Esophagus muscularis mucosa (tissue), 4 donors: ENCODE data around the gene LRRC4B.

ENCODE experiments used
- CTCF ChIP-seq, 3 experiments: fragments of 200-600 bp in 2 of 3; fragments of 450-650 bp in 1 of 3; sonication (generic) in 2 of 3; IDR thresholded peaks; one replicate each; pipeline ENCODE4 v1.5.1; 2017 to 2019; ENCODE audit warnings: antibody characterized with exemption in 3 of 3, mild to moderate bottlenecking in 2 of 3, moderate library complexity in 1 of 3
- EP300 ChIP-seq: sonication (generic); formaldehyde crosslinking; IDR thresholded peaks from one replicate; pipeline ENCODE4 v1.6.1; 2017; ENCODE audit warnings: antibody characterized with exemption
- POLR2A ChIP-seq: fragments of 450-650 bp; IDR thresholded peaks from one replicate; pipeline ENCODE4 v1.6.1; 2017; ENCODE audit warnings: antibody characterized with exemption, moderate library complexity, mild to moderate bottlenecking, low read depth
- POLR2AphosphoS5 ChIP-seq, 2 donors: sonication (generic); formaldehyde crosslinking; IDR thresholded peaks; one replicate each; pipeline ENCODE4 v1.6.1; 2017; ENCODE audit warnings: antibody characterized with exemption in 2 of 2

- TF ChIP-seq POLR2A (no peak), CTCF (IDR thresholded peaks at IDR 0.05) (no peak), EP300 (no peak), POLR2AphosphoS5 (IDR thresholded peaks at IDR 0.05) (no peak)
Measured at GRCh38 chr19:50547385-50548190, 20.6 kb downstream of the LRRC4B start.
